BLaER1 (cell line): ENCODE results near the gene COX14.
"Not testable (repeated sequence)": the region's sequence is repeated elsewhere in the genome, so short reads cannot be mapped to it uniquely, and the experiment has no call there.

Source experiments
- H3K27ac ChIP-seq: shearing (Covaris generic); formaldehyde crosslinking; 2 replicates; pipeline ENCODE4 v1.8.1; 2022
- H3K27me3 ChIP-seq: shearing (Covaris generic); formaldehyde crosslinking; 2 replicates; pipeline ENCODE4 v1.8.1; 2022
- H3K36me3 ChIP-seq: shearing (Covaris generic); formaldehyde crosslinking; 2 replicates; pipeline ENCODE4 v1.8.1; 2022
- H3K4me1 ChIP-seq: shearing (Covaris generic); formaldehyde crosslinking; 2 replicates; pipeline ENCODE4 v1.8.1; 2022
- H3K4me2 ChIP-seq: shearing (Covaris generic); formaldehyde crosslinking; 2 replicates; pipeline ENCODE4 v1.8.1; 2022
- H3K4me3 ChIP-seq: shearing (Covaris generic); formaldehyde crosslinking; 2 replicates; pipeline ENCODE4 v1.8.1; 2022
- H3K9ac ChIP-seq: shearing (Covaris generic); formaldehyde crosslinking; 2 replicates; pipeline ENCODE4 v1.8.1; 2022
- H3K9me3 ChIP-seq: shearing (Covaris generic); formaldehyde crosslinking; 2 replicates; pipeline ENCODE4 v1.8.1; 2022
- H4K20me1 ChIP-seq: shearing (Covaris generic); formaldehyde crosslinking; 2 replicates; pipeline ENCODE4 v1.8.1; 2022
- Cebpa-rat ChIP-seq: shearing (Covaris generic); IDR thresholded peaks from 2 replicates; pipeline ENCODE4 v1.8.1; 2022

COX14 gene

GRCh38 chr12:50120521-50120920 is 8.5 kb downstream of the COX14 start:
- Histone ChIP-seq H3K4me1 (peaks cover 11% of the 10 kb centered on the region; the same call in 1 of the 2 replicates), H3K9me3 (no peaks in the 10 kb centered on the region), H3K27ac (no peak overlapping the region), H3K27me3 (no peaks in the 10 kb centered on the region), H3K36me3 (peaks cover 93% of the 10 kb centered on the region), H3K9ac (no peak overlapping the region), H3K4me3 (no peak overlapping the region), H3K4me2 (no peak overlapping the region), H4K20me1 (peaks cover 88% of the 10 kb centered on the region)
- no peak for TF ChIP-seq Cebpa-rat

DNA sequence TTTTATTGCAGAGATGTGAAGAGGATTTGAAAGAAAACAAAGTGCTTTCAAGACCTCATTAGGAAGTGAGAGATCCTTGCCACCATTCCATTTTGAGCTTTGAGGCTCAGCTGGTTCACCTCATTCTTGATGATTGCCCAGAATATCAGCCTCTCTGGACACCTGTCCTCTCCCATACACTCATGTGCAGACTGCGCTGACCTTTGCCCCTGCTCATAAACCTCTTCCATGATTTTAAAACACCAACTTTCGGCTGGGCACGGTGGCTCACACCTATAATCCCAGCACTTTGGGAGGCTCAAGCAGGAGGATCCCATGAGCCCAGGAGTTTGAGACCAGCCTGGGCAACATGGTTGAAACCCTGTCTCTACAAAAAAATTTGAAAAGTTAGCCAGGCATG is 8.9 kb downstream of the COX14 start:
- peaks cover 92% of the 10 kb centered on the region for H3K36me3 ChIP-seq
- H3K4me3 ChIP-seq: no peak overlapping the region
- H3K9ac ChIP-seq: no peak overlapping the region
- no peak overlapping the region for H3K27ac ChIP-seq
- no peaks in the 10 kb centered on the region for H3K27me3 ChIP-seq
- H4K20me1 ChIP-seq: peaks cover 89% of the 10 kb centered on the region
- H3K4me1 ChIP-seq: peaks cover 14% of the 10 kb centered on the region; the same call in 1 of the 2 replicates
- no peaks in the 10 kb centered on the region for H3K9me3 ChIP-seq
- TF ChIP-seq Cebpa-rat: no peak
- H3K4me2 ChIP-seq: no peak overlapping the region

DNA sequence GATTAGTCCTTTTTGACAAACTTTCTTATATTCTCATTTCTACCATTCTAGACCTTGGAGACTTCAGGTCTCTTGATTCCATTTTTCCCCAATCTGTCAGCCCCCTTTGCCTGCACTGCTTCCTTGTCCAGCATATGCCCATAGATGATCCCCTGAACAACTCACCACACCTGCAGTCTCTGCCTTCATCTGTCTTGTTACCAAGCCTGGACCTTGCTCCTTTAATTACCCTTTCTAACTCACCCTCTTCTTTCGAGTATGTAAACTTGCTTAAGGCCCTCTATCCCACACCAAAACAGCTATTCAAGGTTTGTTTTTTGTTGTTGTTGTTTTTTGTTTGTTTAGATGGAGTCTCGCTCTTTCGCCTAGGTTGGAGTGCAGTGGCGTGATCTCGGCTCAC is 9.6 kb downstream of the COX14 start:
- H3K4me3 ChIP-seq: no peak overlapping the region
- no peak overlapping the region for H3K4me2 ChIP-seq
- H4K20me1 ChIP-seq: peaks cover 84% of the 10 kb centered on the region
- TF ChIP-seq Cebpa-rat: no peak
- H3K36me3 ChIP-seq: peaks cover 90% of the 10 kb centered on the region
- H3K9ac ChIP-seq: no peak overlapping the region
- no peaks in the 10 kb centered on the region for H3K9me3 ChIP-seq
- peaks cover 14% of the 10 kb centered on the region; the same call in 1 of the 2 replicates for H3K4me1 ChIP-seq
- H3K27me3 ChIP-seq: no peaks in the 10 kb centered on the region
- no peak overlapping the region for H3K27ac ChIP-seq

DNA sequence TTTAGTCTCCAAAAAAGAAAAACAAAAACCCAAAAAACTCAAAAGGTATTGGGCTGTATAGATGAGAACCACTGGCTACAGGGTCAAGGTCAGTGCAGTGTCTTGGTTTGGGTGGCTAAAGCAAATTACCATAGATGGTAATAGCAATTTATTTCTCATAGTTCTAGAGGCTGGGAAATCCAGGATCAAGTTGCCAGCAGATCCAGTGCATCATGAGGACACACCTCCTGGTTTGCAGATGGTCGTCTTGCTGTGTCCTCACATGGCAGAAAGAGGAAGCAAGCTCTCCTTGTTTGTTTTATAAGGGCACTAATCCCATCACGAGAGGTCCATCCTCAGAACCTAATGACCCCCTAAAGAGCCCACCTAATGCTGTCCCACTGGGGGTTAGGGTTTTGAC is 11.2 kb downstream of the COX14 start:
- Histone ChIP-seq H3K27ac (no peak overlapping the region), H3K9ac (no peak overlapping the region), H3K4me3 (no peak overlapping the region), H3K4me2 (no peak overlapping the region), H4K20me1 (peaks cover 85% of the 10 kb centered on the region), H3K4me1 (peaks cover 14% of the 10 kb centered on the region; the same call in 1 of the 2 replicates), H3K27me3 (no peaks in the 10 kb centered on the region), H3K36me3 (peaks cover 92% of the 10 kb centered on the region), H3K9me3 (no peaks in the 10 kb centered on the region)
- no peak for TF ChIP-seq Cebpa-rat

- Histone ChIP-seq H3K4me3 (no peak overlapping the region), H3K4me1 (peaks cover 20% of the 10 kb centered on the region; the same call in 1 of the 2 replicates), H3K27me3 (no peaks in the 10 kb centered on the region), H3K27ac (no peak overlapping the region), H3K9ac (no peak overlapping the region), H3K9me3 (no peaks in the 10 kb centered on the region), H3K4me2 (no peak overlapping the region), H3K36me3 (peaks cover 93% of the 10 kb centered on the region), H4K20me1 (peaks cover 68% of the 10 kb centered on the region; the same call in 1 of the 2 replicates)
- no peak for TF ChIP-seq Cebpa-rat
Measured at GRCh38 chr12:50127546-50127945, 15.5 kb downstream of the COX14 start.

DNA sequence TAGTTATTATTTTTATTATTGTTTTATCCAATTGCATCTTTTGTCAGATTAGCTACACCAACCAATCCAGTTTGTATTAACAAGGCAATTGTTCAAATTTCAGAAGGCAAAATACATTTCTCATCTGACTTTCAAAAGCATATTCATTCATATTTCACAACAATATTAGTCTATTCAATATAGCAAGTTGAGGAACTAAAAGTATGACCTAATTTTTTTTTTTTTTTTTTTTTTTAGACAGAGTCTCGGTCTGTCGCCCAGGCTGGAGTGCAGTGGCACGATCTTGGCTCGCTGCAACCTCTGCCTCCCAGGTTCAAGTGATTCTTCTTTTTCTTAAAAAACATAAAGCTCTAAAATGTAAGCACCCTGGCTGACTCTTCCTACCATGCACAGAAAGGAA is 17.3 kb downstream of the COX14 start:
- H3K36me3 ChIP-seq: peaks cover 93% of the 10 kb centered on the region

GRCh38 chr12:50132505-50133135 is 20.6 kb downstream of the COX14 start:
- TF ChIP-seq Cebpa-rat: no peak
- H3K4me1 ChIP-seq: peaks cover 11% of the 10 kb centered on the region; the same call in 1 of the 2 replicates
- H3K27me3 ChIP-seq: no peaks in the 10 kb centered on the region
- no peak overlapping the region for H3K27ac ChIP-seq
- no peak overlapping the region for H3K4me3 ChIP-seq
- peaks cover 96% of the 10 kb centered on the region for H3K36me3 ChIP-seq
- peaks cover 48% of the 10 kb centered on the region for H4K20me1 ChIP-seq
- no peak overlapping the region; the same call in 1 of the 2 replicates for H3K4me2 ChIP-seq
- no peaks in the 10 kb centered on the region for H3K9me3 ChIP-seq
- H3K9ac ChIP-seq: no peak overlapping the region

More for the DNA sequence above, 17.3 kb downstream of the COX14 start:
- no peaks in the 10 kb centered on the region for H3K9me3 ChIP-seq
- no peak overlapping the region for H3K9ac ChIP-seq
- H4K20me1 ChIP-seq: peaks cover 65% of the 10 kb centered on the region
- no peak overlapping the region for H3K27ac ChIP-seq
- H3K27me3 ChIP-seq: no peaks in the 10 kb centered on the region
- peaks cover 25% of the 10 kb centered on the region; the same call in 1 of the 2 replicates for H3K4me1 ChIP-seq
- no peak for TF ChIP-seq Cebpa-rat
- no peak overlapping the region for H3K4me2 ChIP-seq
- H3K4me3 ChIP-seq: no peak overlapping the region

DNA sequence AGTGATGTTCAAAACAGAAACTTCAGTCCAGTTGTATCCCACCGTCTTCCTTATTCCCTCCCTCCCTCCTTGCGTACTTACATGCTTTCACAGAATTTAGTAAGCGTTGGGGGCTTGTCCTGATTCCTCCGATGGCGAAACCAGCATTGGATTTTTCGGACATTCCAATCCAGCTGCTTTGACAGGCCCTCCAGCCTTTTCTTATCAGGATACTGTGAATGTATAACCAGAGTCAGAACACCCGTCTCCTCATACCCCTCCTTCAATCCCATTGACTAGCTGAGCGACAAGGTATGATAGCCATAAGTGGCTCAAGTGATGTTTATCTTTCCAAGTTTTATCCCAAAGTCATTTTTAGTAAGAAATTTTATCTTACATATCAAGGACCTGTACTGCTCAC is 31.0 kb downstream of the COX14 start:
- no peaks in the 10 kb centered on the region for H3K4me1 ChIP-seq
- no peak overlapping the region for H3K4me3 ChIP-seq
- H3K9me3 ChIP-seq: no peaks in the 10 kb centered on the region
- H3K27ac ChIP-seq: no peak overlapping the region
- peaks cover 70% of the 10 kb centered on the region for H3K36me3 ChIP-seq
- H3K9ac ChIP-seq: no peak overlapping the region
- TF ChIP-seq Cebpa-rat: no peak
- H4K20me1 ChIP-seq: peaks cover 42% of the 10 kb centered on the region
- H3K4me2 ChIP-seq: no peak overlapping the region
- H3K27me3 ChIP-seq: no peaks in the 10 kb centered on the region

DNA sequence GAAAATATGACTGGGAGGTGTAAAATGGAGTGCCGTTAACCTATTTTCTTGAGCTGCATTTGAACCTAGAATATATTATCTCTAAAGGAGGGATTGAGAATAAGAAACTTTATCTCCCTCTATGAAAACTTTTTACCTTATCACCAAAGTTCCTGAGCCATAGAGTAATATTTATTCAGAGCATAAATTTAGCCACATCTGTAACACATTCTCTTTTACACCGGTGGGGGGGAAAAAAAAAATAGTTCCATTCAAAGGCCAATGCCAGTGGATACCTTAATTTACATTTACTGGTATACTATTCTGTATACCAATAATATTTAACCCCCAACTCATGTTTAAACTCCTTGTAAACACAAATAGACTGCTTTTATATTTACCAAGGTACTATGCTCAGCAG is 33.4 kb downstream of the COX14 start:
- Histone ChIP-seq H3K36me3 (peaks cover 53% of the 10 kb centered on the region), H4K20me1 (peaks cover 57% of the 10 kb centered on the region), H3K9me3 (no peaks in the 10 kb centered on the region), H3K4me1 (no peaks in the 10 kb centered on the region), H3K27me3 (no peaks in the 10 kb centered on the region), H3K27ac (no peak overlapping the region), H3K9ac (no peak overlapping the region), H3K4me2 (no peak overlapping the region), H3K4me3 (no peak overlapping the region)
- TF ChIP-seq Cebpa-rat: no peak

DNA sequence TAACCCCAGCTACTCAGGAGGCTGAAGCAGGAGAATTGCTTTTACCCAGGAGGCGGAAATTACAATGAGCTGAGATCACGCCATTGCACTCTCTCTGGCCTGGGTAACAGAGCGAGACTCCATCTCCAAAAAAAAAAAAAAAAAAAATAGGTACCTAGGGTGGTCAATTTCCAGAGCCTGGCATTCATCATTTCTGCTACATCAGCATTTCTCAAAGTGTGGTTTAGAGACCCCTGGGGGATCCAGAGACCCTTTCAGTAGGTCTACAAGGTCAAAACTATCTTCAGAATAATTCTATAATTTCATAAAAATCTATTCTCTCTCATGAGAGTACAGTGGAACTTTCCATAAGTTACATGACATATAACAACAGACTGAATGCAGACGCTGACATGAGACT is 35.2 kb downstream of the COX14 start:
- Histone ChIP-seq H3K4me3 (no peak overlapping the region), H3K27ac (no peak overlapping the region), H4K20me1 (peaks cover 76% of the 10 kb centered on the region), H3K9me3 (no peaks in the 10 kb centered on the region), H3K36me3 (peaks cover 46% of the 10 kb centered on the region), H3K9ac (no peak overlapping the region), H3K4me2 (no peak overlapping the region), H3K27me3 (no peaks in the 10 kb centered on the region), H3K4me1 (no peaks in the 10 kb centered on the region)
- TF ChIP-seq Cebpa-rat: no peak

GRCh38 chr12:50148011-50148410 is 36.0 kb downstream of the COX14 start:
- peaks cover 80% of the 10 kb centered on the region for H4K20me1 ChIP-seq
- H3K9ac ChIP-seq, H3K4me2 ChIP-seq, H3K9me3 ChIP-seq, H3K27ac ChIP-seq, H3K4me3 ChIP-seq, H3K4me1 ChIP-seq, H3K27me3 ChIP-seq: not testable (repeated sequence)
- H3K36me3 ChIP-seq: peaks cover 45% of the 10 kb centered on the region
